Vagina (tissue), 2 donors: ENCODE results near the gene DIRAS3.

Experiments used
- POLR2A ChIP-seq, 2 donors: fragments of 450-650 bp; IDR thresholded peaks; one replicate each; pipeline ENCODE4 v1.6.1; 2017; ENCODE audit warnings: antibody characterized with exemption in 2 of 2, mild to moderate bottlenecking in 2 of 2, moderate library complexity in 2 of 2
- POLR2AphosphoS5 ChIP-seq, 2 donors: sonication (generic); formaldehyde crosslinking; IDR thresholded peaks; one replicate each; pipeline ENCODE4 v1.9.0; 2017; ENCODE audit warnings: antibody characterized with exemption in 2 of 2, mild to moderate bottlenecking in 2 of 2, low read depth in 1 of 2; ENCODE audit not compliant: insufficient read depth in 1 of 2
- TF ChIP-seq, protein P1 (sequence below), 3 experiments: fragments of 450-650 bp in 2 of 3; fragments of 200-600 bp in 1 of 3; sonication (generic) in 1 of 3; IDR thresholded peaks; one replicate each; pipeline ENCODE4 v1.5.1; 2017 to 2019; ENCODE audit warnings: antibody characterized with exemption in 3 of 3, mild to moderate bottlenecking in 2 of 3, moderate library complexity in 2 of 3

DNA sequence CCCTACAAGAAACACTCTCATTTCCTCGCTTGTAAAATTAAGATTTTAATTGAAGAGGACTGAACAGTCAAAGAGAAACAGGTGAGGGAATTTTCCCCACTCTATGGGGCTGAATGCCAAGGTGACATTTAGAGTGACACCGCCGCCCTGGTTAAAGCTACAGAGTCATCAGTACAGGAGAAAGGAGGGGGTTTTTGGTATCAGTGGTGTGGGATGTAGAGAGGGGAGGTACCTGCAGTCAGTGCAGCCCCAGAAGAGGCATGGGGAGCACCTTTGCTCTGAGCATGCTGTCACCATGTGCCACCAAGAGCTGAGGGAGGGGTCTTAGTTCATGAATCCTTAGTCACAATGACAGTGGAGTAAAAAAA is 2.8 kb downstream of the DIRAS3 start:
- TF ChIP-seq, protein P1, sequence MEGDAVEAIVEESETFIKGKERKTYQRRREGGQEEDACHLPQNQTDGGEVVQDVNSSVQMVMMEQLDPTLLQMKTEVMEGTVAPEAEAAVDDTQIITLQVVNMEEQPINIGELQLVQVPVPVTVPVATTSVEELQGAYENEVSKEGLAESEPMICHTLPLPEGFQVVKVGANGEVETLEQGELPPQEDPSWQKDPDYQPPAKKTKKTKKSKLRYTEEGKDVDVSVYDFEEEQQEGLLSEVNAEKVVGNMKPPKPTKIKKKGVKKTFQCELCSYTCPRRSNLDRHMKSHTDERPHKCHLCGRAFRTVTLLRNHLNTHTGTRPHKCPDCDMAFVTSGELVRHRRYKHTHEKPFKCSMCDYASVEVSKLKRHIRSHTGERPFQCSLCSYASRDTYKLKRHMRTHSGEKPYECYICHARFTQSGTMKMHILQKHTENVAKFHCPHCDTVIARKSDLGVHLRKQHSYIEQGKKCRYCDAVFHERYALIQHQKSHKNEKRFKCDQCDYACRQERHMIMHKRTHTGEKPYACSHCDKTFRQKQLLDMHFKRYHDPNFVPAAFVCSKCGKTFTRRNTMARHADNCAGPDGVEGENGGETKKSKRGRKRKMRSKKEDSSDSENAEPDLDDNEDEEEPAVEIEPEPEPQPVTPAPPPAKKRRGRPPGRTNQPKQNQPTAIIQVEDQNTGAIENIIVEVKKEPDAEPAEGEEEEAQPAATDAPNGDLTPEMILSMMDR (IDR thresholded peaks at IDR 0.05), result no peak
- no peak for TF ChIP-seq POLR2A (IDR thresholded peaks at IDR 0.05)
- TF ChIP-seq POLR2AphosphoS5 (IDR thresholded peaks at IDR 0.05; ENCODE audit: insufficient read depth in 1 of 2, low read depth in 1 of 2), result no peak
